GM23338 (cell line): ENCODE measurements around the gene EMILIN3. TPM values are rescaled to one million over a fixed set of nuclear protein-coding genes. Genes with fewer than 3 reads are reported as not detected.
"Not testable (repeated sequence)": the region's sequence is repeated elsewhere in the genome, so short reads cannot be mapped to it uniquely, and the experiment has no call there.

ENCODE experiments used
- ATAC-seq: fragments of 200-7000 bp; cut with Tn5 transposase; 3 replicates; pipeline ENCODE4 v1.9.1; 2020
- DNase-seq: peaks from one replicate; pipeline ENCODE4 v3.0.0-alpha.2; 2015; ENCODE audit warnings: low spot score
- H2AFZ ChIP-seq: fragments of 200-600 bp; sonication (generic); 2 replicates; pipeline ENCODE4 v1.8.0; 2016; ENCODE audit warnings: antibody characterized with exemption, mild to moderate bottlenecking, moderate library complexity
- H3F3A ChIP-seq: fragments of 200-600 bp; sonication (generic); replicated peaks from 2 replicates; pipeline ENCODE4 v1.8.0; 2017; ENCODE audit warnings: antibody characterized with exemption, mixed run types, low read depth
- H3K27ac ChIP-seq: fragments of 200-600 bp; sonication (generic); 2 replicates; pipeline ENCODE4 v1.6.1; 2016; ENCODE audit warnings: low read depth
- H3K27me3 ChIP-seq: fragments of 200-600 bp; sonication (generic); 2 replicates; pipeline ENCODE4 v1.8.0; 2016; ENCODE audit warnings: mild to moderate bottlenecking, mixed run types, moderate library complexity; ENCODE audit not compliant: insufficient read depth
- H3K36me3 ChIP-seq: fragments of 200-600 bp; sonication (generic); 2 replicates; pipeline ENCODE4 v1.8.0; 2016; ENCODE audit warnings: mild to moderate bottlenecking; ENCODE audit not compliant: insufficient read depth
- H3K4me1 ChIP-seq: fragments of 200-600 bp; sonication (generic); 2 replicates; pipeline ENCODE4 v1.8.0; 2016; ENCODE audit warnings: mild to moderate bottlenecking, moderate library complexity; ENCODE audit not compliant: insufficient read depth
- H3K4me2 ChIP-seq: fragments of 200-600 bp; sonication (generic); 2 replicates; pipeline ENCODE4 v1.7.1; 2017; ENCODE audit warnings: mixed run types
- H3K4me3 ChIP-seq: fragments of 200-600 bp; sonication (generic); 2 replicates; pipeline ENCODE4 v1.6.1; 2016; ENCODE audit warnings: mixed run types
- H3K79me2 ChIP-seq: fragments of 200-600 bp; sonication (generic); replicated peaks from 2 replicates; pipeline ENCODE4 v1.8.0; 2017; ENCODE audit warnings: mild to moderate bottlenecking; ENCODE audit not compliant: insufficient read depth
- H3K9me2 ChIP-seq: fragments of 200-600 bp; sonication (generic); 2 replicates; pipeline ENCODE4 v1.8.0; 2017; ENCODE audit not compliant: insufficient read depth
- H4K20me1 ChIP-seq: fragments of 200-600 bp; sonication (generic); replicated peaks from 2 replicates; pipeline ENCODE4 v1.8.0; 2017; ENCODE audit warnings: mild to moderate bottlenecking; ENCODE audit not compliant: insufficient read depth
- H3K27ac Mint-ChIP-seq: 2 replicates; pipeline ENCODE4 v1.8.0; 2020; ENCODE audit warnings: inconsistent platforms, mild to moderate bottlenecking, moderate library complexity, mixed read lengths
- H3K27me3 Mint-ChIP-seq: 3 replicates; pipeline ENCODE4 v1.8.0; 2022; ENCODE audit warnings: low read depth, mild to moderate bottlenecking, moderate library complexity, mixed read lengths, inconsistent platforms; ENCODE audit not compliant: insufficient read depth, poor library complexity
- H3K36me3 Mint-ChIP-seq: 3 replicates; pipeline ENCODE4 v1.8.0; 2021; ENCODE audit warnings: low read depth, mild to moderate bottlenecking, inconsistent platforms, moderate library complexity, mixed read lengths
- H3K4me1 Mint-ChIP-seq: 3 replicates; pipeline ENCODE4 v1.8.0; 2020; ENCODE audit warnings: mild to moderate bottlenecking, inconsistent platforms, mixed read lengths
- H3K4me3 Mint-ChIP-seq: 3 replicates; pipeline ENCODE4 v1.8.0; 2021; ENCODE audit warnings: moderate library complexity, mild to moderate bottlenecking, inconsistent platforms, mixed read lengths
- H3K9me3 Mint-ChIP-seq: 3 replicates; pipeline ENCODE4 v1.8.0; 2020; ENCODE audit warnings: moderate library complexity, mild to moderate bottlenecking, inconsistent platforms, mixed read lengths
- CREB1 ChIP-seq: fragments of 250-450 bp; sonication (Bioruptor Pico); IDR thresholded peaks from 2 replicates; pipeline ENCODE4 v1.5.0; 2020; ENCODE audit warnings: low read depth, mild to moderate bottlenecking, moderate library complexity
- EZH2phosphoT487 ChIP-seq: fragments of 200-600 bp; sonication (generic); IDR thresholded peaks from one replicate; pipeline ENCODE4 v1.8.1; 2018; ENCODE audit warnings: antibody characterized with exemption; ENCODE audit not compliant: unreplicated experiment
- polyA plus RNA-seq: library from polyadenylated mRNA; unstranded; fragments of >200 nt; fragmentation: Nextera tagmentation; extraction: Ambion mirVana; gene quantifications from 2 replicates; pipeline ENCODE4 v1.2.1, GENCODE V29; 2016
- total RNA-seq: library from RNA; depleted of rRNA; stranded (reverse); fragments of >200 nt; shearing (Covaris generic); gene quantifications from 2 replicates; pipeline ENCODE4 v1.2.3, GENCODE V29; 2014; rRNA removed
- TF ChIP-seq, protein P1 (sequence below): IDR thresholded peaks from 2 replicates; pipeline ENCODE4 v1.6.1; 2016; ENCODE audit warnings: antibody characterized with exemption

Gene EMILIN3
- total and polyA plus RNA-seq, 2 experiments from 2014 or later: 0.53 to 6.6 TPM

DNA sequence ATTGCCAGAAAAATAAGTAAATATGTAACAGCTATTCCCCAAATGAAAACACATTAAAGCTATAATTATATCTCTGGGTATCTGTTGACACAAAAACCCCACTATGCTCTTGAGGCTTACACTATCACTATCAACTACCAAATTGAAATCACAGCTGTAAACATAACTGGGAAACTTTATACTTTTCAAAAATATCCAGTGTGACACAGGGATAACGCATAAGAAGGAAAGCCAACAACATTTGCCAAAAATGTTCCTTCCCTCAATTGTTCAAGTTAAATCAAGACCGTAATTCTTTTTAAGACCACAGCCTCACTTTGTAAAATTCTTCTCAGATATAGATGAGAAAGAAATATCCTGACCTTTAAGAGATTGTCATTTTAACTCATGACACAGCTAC, 52.2 kb downstream of the EMILIN3 start (continued):
- TF ChIP-seq, protein P1, sequence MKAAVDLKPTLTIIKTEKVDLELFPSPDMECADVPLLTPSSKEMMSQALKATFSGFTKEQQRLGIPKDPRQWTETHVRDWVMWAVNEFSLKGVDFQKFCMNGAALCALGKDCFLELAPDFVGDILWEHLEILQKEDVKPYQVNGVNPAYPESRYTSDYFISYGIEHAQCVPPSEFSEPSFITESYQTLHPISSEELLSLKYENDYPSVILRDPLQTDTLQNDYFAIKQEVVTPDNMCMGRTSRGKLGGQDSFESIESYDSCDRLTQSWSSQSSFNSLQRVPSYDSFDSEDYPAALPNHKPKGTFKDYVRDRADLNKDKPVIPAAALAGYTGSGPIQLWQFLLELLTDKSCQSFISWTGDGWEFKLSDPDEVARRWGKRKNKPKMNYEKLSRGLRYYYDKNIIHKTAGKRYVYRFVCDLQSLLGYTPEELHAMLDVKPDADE: no peak
- TF ChIP-seq CREB1 (CRISPR knock-in tag) (no peak), EZH2phosphoT487 (no peak)

DNA sequence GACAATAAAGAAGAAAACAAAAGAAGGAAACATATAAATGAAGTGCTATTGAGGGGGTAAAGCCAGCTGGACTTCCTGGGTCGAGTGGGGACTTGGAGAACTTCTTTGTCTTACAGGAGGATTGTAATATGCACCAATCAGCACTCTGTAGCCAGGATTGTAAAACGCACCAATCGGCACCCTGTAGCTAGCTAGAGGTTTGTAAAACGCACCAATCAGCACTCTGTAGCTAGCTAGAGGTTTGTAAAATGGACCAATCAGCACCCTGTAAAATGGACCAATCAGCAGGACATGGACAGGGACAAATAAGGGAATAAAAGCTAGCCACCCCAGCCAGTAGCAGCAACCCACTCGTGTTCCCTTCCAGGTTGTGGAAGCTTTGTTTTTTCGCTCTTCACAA, 54.6 kb downstream of the EMILIN3 start:
- not testable (repeated sequence) for H3K9me3 Mint-ChIP-seq, H3K36me3 Mint-ChIP-seq, H3K36me3 ChIP-seq, H3K4me3 Mint-ChIP-seq, H3F3A ChIP-seq, H3K27me3 Mint-ChIP-seq, H3K27ac Mint-ChIP-seq, H3K4me1 ChIP-seq, ATAC-seq, H3K79me2 ChIP-seq, H3K4me2 ChIP-seq, H3K27me3 ChIP-seq, H3K4me3 ChIP-seq, DNase-seq, H2AFZ ChIP-seq, H3K27ac ChIP-seq, H4K20me1 ChIP-seq, H3K9me2 ChIP-seq
- H3K4me1 Mint-ChIP-seq: peaks cover 21% of the 10 kb centered on the region; the same call in 2 of the 3 replicates

Other genes with a start within 250 kb of the EMILIN3 start
- 174 and 206 TPM in 2 replicates for gene PLCG1, start 229.3 kb downstream of the EMILIN3 start, total RNA-seq
- gene PLCG1, start 229.3 kb downstream of the EMILIN3 start, polyA plus RNA-seq: 23.8 and 27.4 TPM in 2 replicates
- gene ZHX3, start 49.1 kb downstream of the EMILIN3 start, total RNA-seq: 2.8 and 5.3 TPM in 2 replicates
- gene ZHX3, start 49.1 kb downstream of the EMILIN3 start, polyA plus RNA-seq: 1.7 and 4.4 TPM in 2 replicates
- gene LPIN3, start 26.0 kb downstream of the EMILIN3 start, total RNA-seq: 8.4 and 9.7 TPM in 2 replicates
- gene LPIN3, start 26.0 kb downstream of the EMILIN3 start, polyA plus RNA-seq: 6.1 and 6.5 TPM in 2 replicates